T47D (cell line): ENCODE results near the gene ACTL6B.

ENCODE experiments used
- DNase-seq, 2 experiments: peaks; one replicate each; pipeline versions ENCODE4 v3.0.0 to v3.0.0-alpha.2; 2011 to 2012; ENCODE audit warnings: low read depth in 1 of 2, low spot score in 1 of 2
- JUND ChIP-seq: IDR thresholded peaks from 2 replicates; pipeline ENCODE4 v1.6.1; 2012; ENCODE audit warnings: low read depth
- in situ Hi-C: cut with HindIII; loops from 2 replicates; pipeline ENCODE4 v1.10.0; 2016; ENCODE audit warnings: low sequenced_read_pairs, low pct_unique_long_range_greater_than_20kb

ACTL6B gene

DNA sequence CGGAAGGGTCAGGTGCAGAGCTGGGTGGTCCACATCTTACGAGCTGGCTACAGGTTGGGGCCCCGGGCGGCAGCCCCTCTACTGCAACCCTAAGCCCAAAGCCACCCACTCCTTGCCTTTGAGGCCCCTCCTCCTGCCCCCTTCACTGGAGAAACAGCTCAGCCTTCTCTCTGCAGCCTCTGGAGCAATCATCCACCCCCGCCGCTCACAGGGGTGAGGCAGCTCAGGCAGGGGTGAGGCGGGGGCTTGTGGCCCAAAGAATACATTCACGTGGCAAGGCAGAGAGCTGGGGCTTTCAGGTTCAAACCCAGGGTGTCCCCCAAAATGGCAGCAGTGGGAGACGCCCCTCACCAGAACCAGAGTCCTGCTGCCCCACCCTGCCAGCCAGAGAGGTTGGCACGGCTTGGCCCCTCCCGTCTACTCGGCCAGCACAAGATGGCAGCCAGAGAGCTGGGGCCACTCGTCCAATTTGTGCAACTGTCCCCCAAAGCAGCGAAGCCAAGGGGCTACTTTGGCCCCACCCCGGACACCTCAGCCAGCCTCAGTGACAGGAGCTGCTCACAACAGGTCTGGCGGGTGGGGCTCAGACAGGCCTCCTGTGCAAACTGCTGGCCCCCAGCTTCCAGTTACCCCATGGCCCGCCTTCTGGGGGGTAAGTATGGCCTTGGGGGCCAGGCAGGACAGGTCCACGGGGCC is 24.5 kb upstream of the ACTL6B start:
- no peak for DNase-seq
- in situ Hi-C loops, result no loop called here
- no peak for TF ChIP-seq JUND

DNA sequence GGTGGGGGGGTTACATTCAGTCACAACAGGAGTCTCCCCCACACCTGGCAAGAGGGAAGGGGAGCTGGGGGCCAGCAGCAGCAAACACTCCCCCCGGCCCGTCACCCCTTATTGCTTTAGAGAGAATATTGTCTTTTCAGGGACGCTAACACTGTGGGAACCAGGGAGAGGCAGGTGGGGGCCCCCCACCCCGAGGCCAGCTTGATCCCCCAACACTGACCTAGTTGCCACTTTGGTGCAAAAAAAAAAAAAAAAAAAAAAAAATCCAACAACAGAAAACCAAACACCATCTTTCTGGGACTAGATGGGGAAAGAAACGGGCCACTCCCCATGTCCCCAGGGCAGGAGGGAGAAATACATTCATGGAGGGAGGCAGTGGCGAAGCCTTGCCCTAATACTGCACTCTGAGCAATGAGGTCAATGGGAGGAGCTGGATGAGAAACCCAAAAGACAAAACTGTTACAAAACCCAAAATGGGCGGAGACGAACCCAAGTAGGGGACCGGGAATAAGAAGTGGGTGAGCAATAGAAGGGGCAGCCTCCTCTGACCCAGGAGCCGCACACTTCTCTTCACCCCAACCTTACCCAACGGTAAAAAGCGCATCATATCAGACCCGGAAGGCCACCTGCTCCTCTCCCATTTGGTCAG is 23.8 kb upstream of the ACTL6B start:
- in situ Hi-C loops, result no loop called here
- no peak for TF ChIP-seq JUND
- no peak for DNase-seq

DNA sequence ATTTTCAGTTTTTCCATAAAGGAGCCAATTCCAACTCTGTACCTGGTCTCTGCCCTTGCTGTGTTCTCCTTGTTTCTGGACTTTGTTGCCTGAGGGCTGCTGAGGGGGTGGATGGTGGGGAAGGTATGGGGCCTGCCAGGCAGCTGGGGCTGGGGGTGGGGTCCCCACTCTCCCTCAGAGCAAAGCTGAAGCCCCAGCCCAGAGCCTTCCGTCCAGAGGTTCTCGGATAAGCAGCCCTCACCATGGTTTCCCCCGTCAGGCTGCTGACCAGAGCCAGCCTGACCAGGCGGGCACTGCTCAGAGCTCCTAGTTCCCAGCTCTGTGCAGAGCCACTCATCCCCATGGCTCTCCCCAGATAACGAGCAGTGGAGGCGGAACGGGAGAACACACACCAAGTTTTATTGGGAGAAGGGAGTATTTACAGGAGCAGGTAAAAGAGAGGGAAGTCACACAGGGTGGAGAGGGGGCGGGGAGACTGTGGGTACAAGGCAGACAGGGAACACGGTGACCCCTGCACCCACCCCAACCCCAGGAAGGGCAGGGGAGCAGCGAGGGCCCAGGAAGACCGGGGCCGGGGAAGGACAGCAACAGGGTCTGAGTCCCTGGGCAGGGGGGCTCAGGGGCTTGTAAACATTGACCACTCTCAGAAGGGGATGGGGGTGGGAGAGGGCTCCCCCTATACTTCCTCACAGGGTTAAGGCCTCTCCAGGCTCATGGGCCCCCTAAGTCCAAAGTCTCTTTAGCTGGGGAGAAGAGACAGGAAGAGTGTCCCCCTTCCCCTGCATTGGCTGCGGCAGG is 23.1 kb upstream of the ACTL6B start:
- in situ Hi-C loops, result no loop called here
- DNase-seq, result no peak
- no peak for TF ChIP-seq JUND

DNA sequence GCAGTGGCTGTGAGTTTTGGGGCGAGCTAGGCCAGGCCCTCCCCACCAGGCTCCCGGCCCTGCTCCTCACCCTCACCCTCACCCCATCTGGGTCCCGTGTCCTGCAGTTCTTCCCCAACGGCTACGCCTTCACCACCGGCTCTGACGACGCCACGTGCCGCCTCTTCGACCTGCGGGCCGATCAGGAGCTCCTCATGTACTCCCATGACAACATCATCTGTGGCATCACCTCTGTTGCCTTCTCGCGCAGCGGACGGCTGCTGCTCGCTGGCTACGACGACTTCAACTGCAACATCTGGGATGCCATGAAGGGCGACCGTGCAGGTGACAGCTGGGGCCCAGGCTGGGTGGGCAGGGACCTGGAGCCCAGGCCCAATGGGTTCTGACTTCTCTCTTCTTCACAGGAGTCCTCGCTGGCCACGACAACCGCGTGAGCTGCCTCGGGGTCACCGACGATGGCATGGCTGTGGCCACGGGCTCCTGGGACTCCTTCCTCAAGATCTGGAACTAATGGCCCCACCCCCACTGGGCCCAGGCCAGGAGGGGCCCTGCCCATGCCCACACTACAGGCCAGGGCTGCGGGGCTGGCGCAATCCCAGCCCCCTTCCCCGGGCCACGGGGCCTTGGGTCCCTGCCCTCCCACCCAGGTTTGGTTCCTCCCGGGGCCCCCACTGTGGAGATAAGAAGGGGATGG is 22.2 kb upstream of the ACTL6B start:
- DNase-seq, result no peak
- in situ Hi-C loops, result no loop called here
- TF ChIP-seq JUND, result no peak

DNA sequence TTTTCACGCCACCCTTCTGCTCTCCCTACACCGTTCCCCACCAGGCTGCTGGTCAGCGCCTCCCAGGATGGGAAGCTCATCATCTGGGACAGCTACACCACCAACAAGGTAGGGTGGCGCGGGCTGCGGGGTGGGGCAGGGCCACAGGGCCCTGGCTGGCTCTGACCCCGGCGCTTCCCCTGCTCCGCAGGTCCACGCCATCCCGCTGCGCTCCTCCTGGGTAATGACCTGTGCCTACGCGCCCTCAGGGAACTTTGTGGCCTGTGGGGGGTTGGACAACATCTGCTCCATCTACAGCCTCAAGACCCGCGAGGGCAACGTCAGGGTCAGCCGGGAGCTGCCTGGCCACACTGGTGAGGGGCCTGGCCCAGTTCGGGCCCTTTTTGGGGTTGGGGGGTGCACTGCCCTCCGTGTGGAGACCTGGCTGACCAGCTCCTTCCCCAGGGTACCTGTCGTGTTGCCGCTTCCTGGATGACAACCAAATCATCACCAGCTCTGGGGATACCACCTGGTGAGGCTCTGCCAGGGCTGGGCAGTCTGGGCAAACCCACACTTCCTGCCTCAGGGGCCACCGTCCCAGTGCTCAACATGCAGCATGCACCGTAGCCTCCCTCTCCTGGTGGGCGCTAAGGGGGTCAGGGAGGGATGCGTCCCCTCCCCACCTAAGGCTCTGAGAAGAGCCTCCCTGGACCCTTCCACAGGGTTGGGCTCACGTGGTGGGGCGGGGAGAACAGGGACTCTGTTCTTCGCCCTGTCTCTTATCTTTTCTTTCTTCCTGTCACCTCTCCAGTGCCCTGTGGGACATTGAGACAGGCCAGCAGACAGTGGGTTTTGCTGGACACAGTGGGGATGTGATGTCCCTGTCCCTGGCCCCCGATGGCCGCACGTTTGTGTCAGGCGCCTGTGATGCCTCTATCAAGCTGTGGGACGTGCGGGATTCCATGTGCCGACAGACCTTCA is 21.3 kb upstream of the ACTL6B start:
- DNase-seq, result no peak
- no peak for TF ChIP-seq JUND
- in situ Hi-C loops, result no loop called here

DNA sequence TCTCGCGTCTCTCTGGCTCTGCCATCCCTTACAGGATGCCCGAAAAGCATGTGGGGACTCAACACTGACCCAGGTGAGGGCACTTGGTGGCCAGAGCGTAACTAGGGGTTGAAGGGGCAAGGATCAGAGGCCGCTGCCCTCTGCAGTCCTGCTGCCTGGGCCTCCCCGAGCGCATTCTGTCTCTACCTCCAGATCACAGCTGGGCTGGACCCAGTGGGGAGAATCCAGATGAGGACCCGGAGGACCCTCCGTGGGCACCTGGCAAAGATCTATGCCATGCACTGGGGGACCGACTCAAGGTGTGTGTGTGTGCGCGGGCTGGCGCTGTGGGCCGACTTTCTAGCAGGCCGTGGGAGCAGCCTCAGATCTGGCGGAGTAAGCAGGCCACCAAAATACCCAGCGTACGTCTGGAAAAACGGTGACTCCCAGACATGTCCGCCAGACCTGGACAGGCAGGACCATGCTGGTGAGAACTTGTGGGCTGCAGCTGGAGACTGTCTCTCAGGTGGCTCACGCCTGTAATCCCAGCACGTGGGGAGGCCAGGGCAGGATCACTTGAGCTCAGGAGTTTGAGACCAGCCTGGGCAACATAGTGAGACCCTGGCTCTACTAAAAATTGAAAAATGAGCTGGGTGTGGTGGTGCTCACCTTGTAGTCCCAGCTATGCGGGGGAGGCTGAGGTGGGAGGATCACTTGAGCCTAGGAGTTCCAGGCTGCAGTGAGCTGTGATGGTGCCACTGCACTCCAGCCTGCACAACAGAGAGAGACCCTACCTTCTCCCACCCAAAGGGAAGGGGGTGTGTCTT is 20.5 kb upstream of the ACTL6B start:
- TF ChIP-seq JUND, result no peak
- no peak for DNase-seq
- in situ Hi-C loops, result no loop called here

DNA sequence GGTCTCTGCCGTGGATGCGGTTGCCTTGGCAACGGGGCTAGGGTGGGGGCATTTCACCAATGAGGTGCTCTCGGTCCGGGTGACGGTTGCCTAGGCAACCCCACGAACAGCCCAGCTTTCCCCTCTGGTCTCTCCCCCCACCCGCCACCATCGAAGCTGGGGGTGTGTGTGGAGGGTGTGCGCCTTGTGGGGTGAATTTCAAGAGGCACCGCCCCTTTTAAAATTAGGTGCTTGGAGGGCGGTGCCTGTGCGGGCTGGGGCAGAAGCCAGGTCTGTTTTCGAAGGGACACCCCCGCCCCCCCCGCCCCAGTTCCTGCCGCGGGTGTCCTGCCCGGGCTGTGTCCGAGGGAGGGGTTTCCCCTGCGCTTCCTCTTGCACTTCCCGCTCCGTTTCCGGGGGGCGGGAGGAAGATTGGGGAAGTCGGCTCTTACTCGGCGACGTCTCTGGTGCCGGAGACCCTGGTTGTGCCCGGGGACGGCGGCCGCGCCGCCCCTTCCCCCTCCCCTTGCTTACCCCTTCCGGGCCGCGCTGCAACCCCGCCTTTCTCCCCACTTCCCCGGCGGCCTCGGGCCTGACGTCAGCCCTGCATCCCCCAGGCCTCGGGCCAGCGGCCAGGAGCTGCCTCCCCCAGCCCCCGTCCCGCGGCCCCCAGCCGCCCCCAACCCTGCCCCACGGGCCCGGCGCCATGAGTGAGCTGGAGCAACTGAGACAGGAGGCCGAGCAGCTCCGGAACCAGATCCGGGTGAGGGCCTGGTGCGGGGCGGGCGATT is 19.5 kb upstream of the ACTL6B start:
- peak; percentile 69 to 88 for DNase-seq
- no peak for TF ChIP-seq JUND
- in situ Hi-C loops, result no loop called here

DNA sequence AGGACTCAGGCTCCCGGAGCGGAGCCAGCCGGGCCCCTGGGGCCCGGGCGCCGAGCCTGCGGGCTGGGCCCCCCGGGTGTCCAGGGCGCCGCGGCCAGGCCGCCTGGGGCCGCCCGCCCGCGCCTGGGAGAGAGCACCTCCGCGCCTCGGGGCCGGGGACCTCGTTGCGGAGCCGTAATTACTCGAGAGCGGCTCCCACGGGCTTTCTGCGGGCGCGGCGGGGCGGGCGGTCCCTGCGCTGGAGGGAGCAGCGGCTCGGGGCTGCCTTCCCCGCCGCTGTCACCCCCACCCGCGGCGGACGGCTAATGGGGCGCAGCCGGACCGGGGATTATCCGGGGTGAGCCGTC is 18.8 kb upstream of the ACTL6B start:
- DNase-seq, result no peak
- in situ Hi-C loops, result no loop called here
- TF ChIP-seq JUND, result no peak

DNA sequence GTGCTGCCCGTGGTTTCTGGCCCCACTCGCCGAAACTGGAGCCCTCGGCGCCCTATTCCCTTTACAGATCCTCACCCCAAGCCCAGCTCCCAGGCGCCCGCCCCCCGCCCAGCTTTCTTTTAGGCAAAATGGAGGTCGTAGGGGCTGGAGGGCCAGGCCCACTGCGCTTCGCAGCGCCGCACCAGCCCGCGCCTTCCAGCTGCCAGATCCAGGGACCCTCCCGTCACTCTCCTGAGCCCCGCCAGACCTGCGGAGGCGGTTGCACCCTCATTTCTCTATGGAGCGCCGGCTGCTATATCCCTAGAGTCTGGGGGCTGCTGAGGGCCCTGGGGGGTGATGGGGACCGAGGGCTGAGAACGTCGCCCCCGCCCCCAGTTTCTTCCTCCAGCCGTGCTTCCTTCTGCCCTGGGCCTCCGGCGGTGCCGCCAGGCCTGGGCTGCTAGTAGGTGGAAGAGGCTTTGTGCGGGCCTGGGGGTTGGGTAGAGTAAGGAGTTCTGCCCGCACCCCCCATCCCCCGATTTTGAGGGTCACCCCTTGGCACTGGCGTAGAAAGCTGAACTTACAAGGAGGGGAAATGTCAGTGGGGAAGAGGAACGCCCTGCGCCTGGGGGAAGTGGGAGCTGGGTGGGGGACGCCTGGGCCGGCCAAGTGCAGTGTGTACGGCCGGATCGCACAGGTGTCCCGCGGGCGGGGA is 18.3 kb upstream of the ACTL6B start:
- no peak for TF ChIP-seq JUND
- in situ Hi-C loops, result no loop called here
- DNase-seq, result no peak

DNA sequence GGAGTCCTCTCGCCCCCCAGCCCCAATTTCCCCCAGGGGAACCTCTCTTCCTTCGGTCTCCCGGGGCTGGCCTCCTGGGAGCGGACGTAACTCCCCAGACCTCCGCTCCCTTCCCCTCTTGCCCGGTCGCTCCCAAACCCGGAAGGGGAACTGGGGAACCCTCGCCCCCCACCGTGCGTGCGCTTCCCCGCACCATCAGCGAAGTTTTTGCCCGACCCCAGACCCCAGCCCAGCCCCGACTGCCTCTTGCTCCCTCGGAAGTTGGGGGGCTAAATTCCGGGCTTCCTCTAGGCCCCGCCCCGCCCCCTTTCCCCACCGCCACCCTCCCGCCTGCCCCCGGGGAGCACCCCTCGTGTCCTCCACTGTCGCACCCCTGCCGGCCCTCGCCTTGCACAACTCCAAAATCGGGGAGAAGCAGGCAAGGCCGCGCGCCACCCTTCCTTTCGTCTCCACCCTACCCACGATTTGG is 17.7 kb upstream of the ACTL6B start:
- in situ Hi-C loops, result no loop called here
- TF ChIP-seq JUND, result no peak
- no peak for DNase-seq
